Bronchus fibroblast of lung (primary cell): ENCODE data around the gene KLK10. TPM values are rescaled to one million over a fixed set of nuclear protein-coding genes. Genes with fewer than 3 reads are reported as not detected.

Experiments
- total RNA-seq: library from RNA; depleted of rRNA; stranded (reverse); fragments of >200 nt; gene quantifications from 2 replicates; pipeline ENCODE4 v1.2.3, GENCODE V29; 2015

KLK10 gene
- total RNA-seq: not detected in 2 replicates

GRCh38 chr19:51019544-51019925 is at the start of gene KLK10:
TSS of gene KLK10 (minus strand) at chr19:51019709. CDS start at chr19:51019130, 579 bp downstream.

DNA sequence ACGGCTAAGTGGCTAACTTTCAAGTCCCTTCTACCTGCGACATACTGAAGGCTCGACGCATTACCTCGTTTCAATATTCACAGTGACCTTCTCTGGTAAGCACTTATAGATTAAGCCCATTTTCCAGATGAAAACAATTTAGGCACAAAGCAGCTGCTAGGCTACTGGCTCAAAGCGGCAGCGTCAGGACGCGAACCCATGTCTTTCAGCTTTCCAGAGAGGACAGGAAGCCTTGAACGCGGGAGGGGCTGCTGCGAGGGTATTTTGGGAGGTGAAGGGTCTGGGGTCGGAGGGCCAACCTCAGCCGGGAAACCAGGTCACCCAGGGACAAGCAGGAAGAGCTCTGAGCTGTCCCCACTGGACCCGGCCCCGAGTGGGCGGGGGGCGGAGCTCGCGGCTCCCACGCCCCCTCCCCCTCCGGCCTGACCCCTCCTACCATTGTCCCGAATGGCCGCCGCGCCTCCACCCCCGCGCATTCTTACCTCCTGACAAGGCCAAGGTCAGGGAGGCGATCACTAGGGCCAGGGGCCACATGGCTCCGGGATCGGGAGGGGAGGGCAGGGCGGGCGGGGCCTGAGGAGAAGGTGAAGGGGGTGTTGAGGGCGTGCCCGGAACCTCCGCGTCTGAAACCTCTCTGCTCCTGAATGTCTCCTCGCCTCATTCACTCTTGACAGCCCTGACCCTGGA is 45.2 kb upstream of the KLK10 start, which contains the start of gene KLK13:
Gene KLK13, minus strand, starts transcription at position 559 of the 687 bp plus-strand sequence. Its CDS starts 25 bp downstream, at position 534.

DNA sequence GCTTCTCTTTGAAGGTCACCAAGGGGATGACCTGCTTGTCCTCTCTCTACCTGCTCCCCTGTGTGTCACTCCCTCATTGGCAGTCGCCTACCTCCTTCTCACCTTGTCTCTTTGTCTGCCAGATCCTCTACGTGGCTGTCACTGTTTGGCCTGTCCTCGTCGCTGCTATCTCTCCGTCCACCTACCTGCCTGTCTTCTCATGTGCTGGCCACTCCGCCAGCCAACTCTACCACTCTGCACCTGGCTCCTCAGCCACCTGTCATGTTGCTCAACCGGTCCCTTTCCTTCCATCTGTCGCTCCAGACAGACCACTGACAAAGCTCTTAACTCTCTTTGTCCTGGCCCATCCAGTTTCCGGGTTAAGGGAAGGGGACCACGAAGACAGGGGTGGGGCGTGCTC is 15.2 kb upstream of the KLK10 start, which contains the start of gene KLK12:
Gene KLK12, minus strand, starts transcription at position 299 of the 400 bp plus-strand sequence. CDS start 381 bp downstream, outside the sequence.

DNA sequence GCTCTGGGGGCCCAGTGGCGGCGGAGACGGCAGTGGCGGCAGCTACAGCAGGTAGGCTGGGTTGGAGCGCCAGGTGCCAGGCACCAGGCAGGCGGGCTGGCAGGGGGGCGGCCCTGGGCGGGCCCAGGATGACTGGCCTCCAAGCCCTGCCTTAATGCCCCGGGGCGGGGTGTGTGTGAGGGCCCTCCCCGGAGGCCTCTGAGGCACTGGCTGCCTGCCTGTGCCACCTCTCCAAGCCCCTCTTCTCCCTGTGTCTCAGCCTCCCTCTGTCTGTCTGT is 7.0 kb upstream of the KLK10 start, which contains the start of gene KLK11:
Gene KLK11, minus strand, starts transcription at position 63 of the 278 bp plus-strand sequence. CDS start 985 bp downstream, outside the sequence.

DNA sequence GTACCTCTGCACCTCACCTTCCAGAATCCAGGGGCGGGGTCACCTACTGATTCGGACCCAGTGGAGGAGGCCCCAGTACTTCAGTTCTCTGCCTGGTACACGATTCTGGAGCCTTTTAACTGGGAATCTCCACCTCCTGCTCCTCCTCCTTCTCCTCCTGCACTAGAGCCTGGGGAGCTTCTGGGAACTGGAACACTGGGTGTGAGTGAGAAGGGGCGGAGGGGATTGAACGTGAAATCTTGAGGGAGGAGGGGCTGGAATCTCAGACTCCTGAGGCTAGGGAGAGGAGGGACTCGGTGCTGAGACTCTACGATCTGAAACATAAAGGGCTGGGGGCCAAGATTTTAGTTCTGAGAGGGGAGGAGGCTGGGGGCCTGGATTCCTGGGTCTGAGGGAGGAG is 18.0 kb downstream of the KLK10 start, which contains the start of gene KLK8:
Gene KLK8, minus strand, starts transcription at position 90 of the 400 bp plus-strand sequence. CDS start 437 bp downstream, outside the sequence.

GRCh38 chr19:50983625-50984292 is 35.8 kb downstream of the KLK10 start, which contains the start of gene KLK7:
TSS of gene KLK7 (minus strand) at chr19:50983917. CDS start at chr19:50982399, 1,518 bp downstream.

GRCh38 chr19:50969413-50969760 is 50.1 kb downstream of the KLK10 start, which contains the start of gene KLK6:
TSS of gene KLK6 (minus strand) at chr19:50969591. CDS start at chr19:50968104, 1,487 bp downstream.

Other genes starting within 250 kb of the KLK10 start
- gene GPR32, start 249.2 kb downstream of the KLK10 start, total RNA-seq: not detected in 2 replicates
- not detected in 2 replicates for gene ACP4, start 229.3 kb downstream of the KLK10 start, total RNA-seq
- gene KLK1, start 195.9 kb downstream of the KLK10 start, total RNA-seq: not detected in 2 replicates
- not detected in 2 replicates for gene KLK15, start 186.1 kb downstream of the KLK10 start, total RNA-seq
- not detected in 2 replicates for gene KLK3, start 164.8 kb downstream of the KLK10 start, total RNA-seq
- gene KLK2, start 146.3 kb downstream of the KLK10 start, total RNA-seq: 0.89 TPM in 1 of 2 replicates, not detected in the other
- not detected in 2 replicates for gene KLK4, start 108.3 kb downstream of the KLK10 start, total RNA-seq
- not detected in 2 replicates for gene KLK5, start 66.7 kb downstream of the KLK10 start, total RNA-seq
- gene KLK6, start 50.1 kb downstream of the KLK10 start, total RNA-seq: not detected in 2 replicates
- not detected in 2 replicates for gene KLK7, start 35.8 kb downstream of the KLK10 start, total RNA-seq
- gene KLK8, start 18.1 kb downstream of the KLK10 start, total RNA-seq: not detected in 2 replicates
- not detected in 2 replicates for gene KLK11, start 6.9 kb upstream of the KLK10 start, total RNA-seq
- gene KLK12, start 15.3 kb upstream of the KLK10 start, total RNA-seq: not detected in 2 replicates
- not detected in 2 replicates for gene KLK13, start 45.4 kb upstream of the KLK10 start, total RNA-seq
- not detected in 2 replicates for gene KLK14, start 63.2 kb upstream of the KLK10 start, total RNA-seq
- 8.6 and 8.7 TPM in 2 replicates for gene CTU1, start 88.7 kb upstream of the KLK10 start, total RNA-seq
- gene SIGLEC9, start 105.2 kb upstream of the KLK10 start, total RNA-seq: under 0.01 TPM in 1 of 2 replicates, not detected in the other
- gene SIGLEC7, start 122.6 kb upstream of the KLK10 start, total RNA-seq: not detected in 2 replicates
- not detected in 2 replicates for gene CD33, start 205.4 kb upstream of the KLK10 start, total RNA-seq
- gene SIGLECL1, start 231.4 kb upstream of the KLK10 start, total RNA-seq: not detected in 2 replicates